Measurements from ENCODE around the gene NUP210.

Gene NUP210

DNA sequence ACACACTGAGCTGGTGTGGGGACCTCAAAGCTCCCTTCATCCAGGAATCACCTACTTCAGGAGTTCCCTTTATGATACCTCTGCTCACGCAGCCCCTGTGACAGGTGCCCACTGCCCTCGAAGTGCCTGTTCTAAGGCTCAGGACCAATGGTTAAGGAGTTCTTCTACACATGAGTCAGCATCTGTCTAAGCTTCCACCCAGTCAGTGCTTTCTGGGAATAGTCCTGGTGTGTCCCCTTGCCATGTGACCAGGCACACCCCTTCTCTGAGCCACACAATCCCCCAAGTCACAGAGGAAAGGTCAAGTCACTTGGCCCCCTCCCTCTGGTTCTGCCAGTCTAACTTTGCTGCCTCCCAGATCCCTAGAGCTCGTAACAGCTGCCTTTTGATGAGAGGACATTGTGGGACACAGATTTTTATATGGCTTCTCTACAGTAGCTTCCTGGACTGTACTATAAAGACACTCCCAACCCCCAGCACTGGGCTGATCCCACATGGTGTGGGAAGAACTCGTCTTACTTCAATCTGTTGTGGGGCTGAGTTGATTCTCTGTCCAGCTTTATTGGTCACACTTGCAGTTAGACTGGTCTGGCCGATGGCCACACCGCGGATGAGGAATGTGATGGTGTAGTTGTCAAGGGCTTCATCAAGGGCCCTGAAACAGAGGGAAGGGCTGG, 78.8 kb downstream of the NUP210 start:
- Histone ChIP-seq H3K4me1 (ENCODE audit: control insufficient read depth, low read depth, low read length) (no peaks in the 10 kb centered on the region), H3K56ac (ENCODE audit: low read length) (no peak overlapping the region), H4K5ac (ENCODE audit: low read length) (no peak overlapping the region), H3K79me2 (ENCODE audit: control insufficient read depth, insufficient read depth, low read length) (no peaks in the 10 kb centered on the region), H4K8ac (ENCODE audit: low read depth, low read length) (no peak overlapping the region), H3K36me3 (ENCODE audit: control insufficient read depth, insufficient read depth, low read length) (no peaks in the 10 kb centered on the region), H3K27ac (ENCODE audit: low read depth, low read length) (no peak overlapping the region), H3K18ac (ENCODE audit: low read length) (no peak overlapping the region), H2BK5ac (ENCODE audit: low read length) (no peak overlapping the region), H3K4me3 (ENCODE audit: low read length) (no peak overlapping the region), H3K27me3 (ENCODE audit: insufficient read depth, low read length, poor library complexity) (no peaks in the 10 kb centered on the region), H3K9ac (ENCODE audit: low read length) (no peak overlapping the region), H2BK15ac (replicated peaks; ENCODE audit: low read depth) (no peak overlapping the region), H3K79me1 (ENCODE audit: low read length) (no peaks in the 10 kb centered on the region), H3K4ac (ENCODE audit: low read depth, low read length) (no peak overlapping the region), H3K4me2 (ENCODE audit: low read length) (no peak overlapping the region), H2AK5ac (ENCODE audit: low read length) (no peak overlapping the region), H3K23ac (ENCODE audit: low read length) (no peak overlapping the region), H2BK120ac (ENCODE audit: low read depth, low read length) (no peak overlapping the region)
- no peak for DNase-seq
- WGBS (ENCODE audit: extremely low coverage, insufficient coverage, low lambda C conversion rate), result no CpG with 5 or more reads among the region's 7 CpGs

DNA sequence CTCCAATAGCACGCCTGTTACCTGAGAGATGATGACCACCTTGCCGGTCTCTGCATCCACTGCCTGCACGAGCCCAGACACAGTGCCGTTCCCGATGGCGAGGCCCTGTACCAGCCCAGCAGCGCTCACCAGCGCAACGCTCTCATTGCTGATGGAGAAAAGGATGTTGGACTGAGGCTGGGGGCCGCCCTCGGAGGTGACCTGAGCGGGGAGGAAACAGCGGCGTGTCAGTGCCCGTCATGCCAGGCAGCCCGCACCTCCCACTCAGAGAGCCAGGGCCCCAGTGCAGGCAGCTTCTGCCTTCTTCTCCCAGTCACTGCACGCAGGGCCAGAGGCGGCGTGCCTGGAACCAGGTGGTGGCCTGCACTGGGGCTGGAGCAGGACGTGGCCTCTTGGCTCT, 80.3 kb downstream of the NUP210 start:
- DNase-seq, result no peak
- H3K9ac ChIP-seq (ENCODE audit: low read length), result no peak overlapping the region
- H3K36me3 ChIP-seq (ENCODE audit: control insufficient read depth, insufficient read depth, low read length), result no peaks in the 10 kb centered on the region
- no peak overlapping the region for H3K56ac ChIP-seq (ENCODE audit: low read length)
- no peaks in the 10 kb centered on the region for H3K27me3 ChIP-seq (ENCODE audit: insufficient read depth, low read length, poor library complexity)
- no peak overlapping the region for H3K23ac ChIP-seq (ENCODE audit: low read length)
- no peak overlapping the region for H3K4me3 ChIP-seq (ENCODE audit: low read length)
- H4K8ac ChIP-seq (ENCODE audit: low read depth, low read length), result no peak overlapping the region
- no peaks in the 10 kb centered on the region for H3K79me1 ChIP-seq (ENCODE audit: low read length)
- H3K4me2 ChIP-seq (ENCODE audit: low read length), result no peak overlapping the region
- H2BK15ac ChIP-seq (replicated peaks; ENCODE audit: low read depth), result no peak overlapping the region
- no peaks in the 10 kb centered on the region for H3K79me2 ChIP-seq (ENCODE audit: control insufficient read depth, insufficient read depth, low read length)
- no peak overlapping the region for H3K4ac ChIP-seq (ENCODE audit: low read depth, low read length)
- H4K5ac ChIP-seq (ENCODE audit: low read length), result no peak overlapping the region
- H2BK5ac ChIP-seq (ENCODE audit: low read length), result no peak overlapping the region
- H2BK120ac ChIP-seq (ENCODE audit: low read depth, low read length), result no peak overlapping the region
- H3K4me1 ChIP-seq (ENCODE audit: control insufficient read depth, low read depth, low read length), result no peaks in the 10 kb centered on the region
- no CpG with 5 or more reads among the region's 20 CpGs for WGBS (ENCODE audit: extremely low coverage, insufficient coverage, low lambda C conversion rate)
- no peak overlapping the region for H3K27ac ChIP-seq (ENCODE audit: low read depth, low read length)
- no peak overlapping the region for H2AK5ac ChIP-seq (ENCODE audit: low read length)
- no peak overlapping the region for H3K18ac ChIP-seq (ENCODE audit: low read length)

DNA sequence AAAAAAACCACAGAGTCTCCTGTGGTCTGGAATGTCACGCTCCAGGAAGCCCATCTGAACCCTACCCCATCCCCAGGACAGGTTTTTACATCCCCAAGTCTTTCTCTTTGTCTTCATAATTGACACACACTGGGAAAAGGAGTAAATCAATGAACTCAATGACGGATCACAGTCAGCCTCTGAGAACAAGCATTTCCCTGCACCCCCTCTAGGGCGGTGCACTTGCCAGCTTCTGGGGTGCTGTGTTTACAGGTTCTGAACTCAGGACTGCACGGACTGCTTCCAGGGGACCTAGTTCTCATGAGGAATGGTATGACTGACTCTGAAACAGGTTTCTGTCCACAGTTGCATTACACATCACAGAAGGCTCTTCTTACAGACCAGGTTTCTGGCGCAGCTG, 81.1 kb downstream of the NUP210 start:
- Histone ChIP-seq H3K27me3 (ENCODE audit: insufficient read depth, low read length, poor library complexity) (no peaks in the 10 kb centered on the region), H3K27ac (ENCODE audit: low read depth, low read length) (no peak overlapping the region), H3K36me3 (ENCODE audit: control insufficient read depth, insufficient read depth, low read length) (no peaks in the 10 kb centered on the region), H3K4me3 (ENCODE audit: low read length) (no peak overlapping the region), H3K4me2 (ENCODE audit: low read length) (no peak overlapping the region), H2AK5ac (ENCODE audit: low read length) (no peak overlapping the region), H4K8ac (ENCODE audit: low read depth, low read length) (no peak overlapping the region), H3K79me1 (ENCODE audit: low read length) (no peaks in the 10 kb centered on the region), H2BK15ac (replicated peaks; ENCODE audit: low read depth) (no peak overlapping the region), H3K9ac (ENCODE audit: low read length) (no peak overlapping the region), H2BK120ac (ENCODE audit: low read depth, low read length) (no peak overlapping the region), H3K4me1 (ENCODE audit: control insufficient read depth, low read depth, low read length) (no peaks in the 10 kb centered on the region), H3K23ac (ENCODE audit: low read length) (no peak overlapping the region), H2BK5ac (ENCODE audit: low read length) (no peak overlapping the region), H3K79me2 (ENCODE audit: control insufficient read depth, insufficient read depth, low read length) (no peaks in the 10 kb centered on the region), H3K56ac (ENCODE audit: low read length) (no peak overlapping the region), H3K4ac (ENCODE audit: low read depth, low read length) (no peak overlapping the region), H3K18ac (ENCODE audit: low read length) (no peak overlapping the region), H4K5ac (ENCODE audit: low read length) (no peak overlapping the region)
- no peak for DNase-seq
- no CpG with 5 or more reads among the region's 5 CpGs for WGBS (ENCODE audit: extremely low coverage, insufficient coverage, low lambda C conversion rate)

DNA sequence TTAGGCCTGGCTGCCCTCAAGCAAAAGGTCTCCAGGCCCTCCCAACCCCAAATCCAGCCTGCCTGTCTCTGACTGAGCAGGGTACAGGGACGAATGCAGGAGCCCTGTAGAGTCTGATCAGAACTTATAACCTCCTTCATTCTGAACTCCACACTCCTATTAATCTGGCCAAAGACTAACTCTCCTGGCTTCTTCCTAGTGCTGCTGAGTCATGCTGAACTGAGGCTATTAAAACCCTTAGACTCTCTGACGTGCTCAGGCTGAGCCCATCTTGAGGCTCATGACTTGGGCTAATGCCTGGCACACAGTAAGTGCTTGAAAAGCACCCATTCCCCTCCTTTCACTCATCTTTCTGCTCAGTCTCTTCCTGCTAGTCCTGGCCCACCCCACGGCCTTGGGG, 81.9 kb downstream of the NUP210 start:
- H3K4me3 ChIP-seq (ENCODE audit: low read length), result no peak overlapping the region
- H4K5ac ChIP-seq (ENCODE audit: low read length), result no peak overlapping the region
- no peaks in the 10 kb centered on the region for H3K4me1 ChIP-seq (ENCODE audit: control insufficient read depth, low read depth, low read length)
- H3K18ac ChIP-seq (ENCODE audit: low read length), result no peak overlapping the region
- no peaks in the 10 kb centered on the region for H3K79me1 ChIP-seq (ENCODE audit: low read length)
- no peak overlapping the region for H2AK5ac ChIP-seq (ENCODE audit: low read length)
- no peak overlapping the region for H3K9ac ChIP-seq (ENCODE audit: low read length)
- H3K4me2 ChIP-seq (ENCODE audit: low read length), result no peak overlapping the region
- H4K8ac ChIP-seq (ENCODE audit: low read depth, low read length), result no peak overlapping the region
- H3K23ac ChIP-seq (ENCODE audit: low read length), result no peak overlapping the region
- H3K27me3 ChIP-seq (ENCODE audit: insufficient read depth, low read length, poor library complexity), result no peaks in the 10 kb centered on the region
- H3K27ac ChIP-seq (ENCODE audit: low read depth, low read length), result no peak overlapping the region
- H3K36me3 ChIP-seq (ENCODE audit: control insufficient read depth, insufficient read depth, low read length), result no peaks in the 10 kb centered on the region
- H3K56ac ChIP-seq (ENCODE audit: low read length), result no peak overlapping the region
- no peak overlapping the region for H2BK5ac ChIP-seq (ENCODE audit: low read length)
- no peak overlapping the region for H2BK120ac ChIP-seq (ENCODE audit: low read depth, low read length)
- DNase-seq, result peak; percentile 14
- WGBS (ENCODE audit: extremely low coverage, insufficient coverage, low lambda C conversion rate), result no CpG with 5 or more reads among the region's 3 CpGs
- no peaks in the 10 kb centered on the region for H3K79me2 ChIP-seq (ENCODE audit: control insufficient read depth, insufficient read depth, low read length)
- H3K4ac ChIP-seq (ENCODE audit: low read depth, low read length), result no peak overlapping the region
- H2BK15ac ChIP-seq (replicated peaks; ENCODE audit: low read depth), result no peak overlapping the region

DNA sequence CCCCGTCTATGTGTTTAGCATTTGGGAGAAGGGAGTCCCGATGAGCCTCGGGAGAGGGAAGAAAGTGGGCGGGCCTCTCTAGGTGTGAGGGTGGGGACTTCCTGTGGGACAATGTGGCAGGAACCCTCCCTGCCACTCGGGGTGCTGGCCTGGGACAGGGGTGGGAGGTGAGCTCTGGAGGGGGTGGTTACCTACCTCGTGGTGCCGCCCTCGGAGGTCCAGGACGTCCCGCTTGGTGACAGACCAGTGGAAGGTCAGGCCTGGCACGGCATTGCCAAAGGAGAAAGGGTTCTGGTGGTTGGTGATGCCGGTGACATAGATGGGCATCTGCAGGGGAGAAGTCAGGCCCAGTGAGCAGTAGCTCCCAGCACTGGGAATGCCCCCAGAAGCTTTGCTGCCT, 83.5 kb downstream of the NUP210 start:
- no peaks in the 10 kb centered on the region for H3K79me1 ChIP-seq (ENCODE audit: low read length)
- no peaks in the 10 kb centered on the region for H3K4me1 ChIP-seq (ENCODE audit: control insufficient read depth, low read depth, low read length)
- no peak overlapping the region for H3K4ac ChIP-seq (ENCODE audit: low read depth, low read length)
- no peaks in the 10 kb centered on the region for H3K79me2 ChIP-seq (ENCODE audit: control insufficient read depth, insufficient read depth, low read length)
- no peak overlapping the region for H3K27ac ChIP-seq (ENCODE audit: low read depth, low read length)
- no peaks in the 10 kb centered on the region for H3K36me3 ChIP-seq (ENCODE audit: control insufficient read depth, insufficient read depth, low read length)
- H2BK15ac ChIP-seq (replicated peaks; ENCODE audit: low read depth), result no peak overlapping the region
- H2AK5ac ChIP-seq (ENCODE audit: low read length), result no peak overlapping the region
- H3K56ac ChIP-seq (ENCODE audit: low read length), result no peak overlapping the region
- no peak overlapping the region for H3K18ac ChIP-seq (ENCODE audit: low read length)
- no peak overlapping the region for H4K8ac ChIP-seq (ENCODE audit: low read depth, low read length)
- H3K4me3 ChIP-seq (ENCODE audit: low read length), result no peak overlapping the region
- DNase-seq, result no peak
- no peak overlapping the region for H3K9ac ChIP-seq (ENCODE audit: low read length)
- no peak overlapping the region for H3K4me2 ChIP-seq (ENCODE audit: low read length)
- H2BK5ac ChIP-seq (ENCODE audit: low read length), result no peak overlapping the region
- no peak overlapping the region for H2BK120ac ChIP-seq (ENCODE audit: low read depth, low read length)
- no peak overlapping the region for H3K23ac ChIP-seq (ENCODE audit: low read length)
- no peaks in the 10 kb centered on the region for H3K27me3 ChIP-seq (ENCODE audit: insufficient read depth, low read length, poor library complexity)
- WGBS (ENCODE audit: extremely low coverage, insufficient coverage, low lambda C conversion rate), result no CpG with 5 or more reads among the region's 12 CpGs
- no peak overlapping the region for H4K5ac ChIP-seq (ENCODE audit: low read length)

DNA sequence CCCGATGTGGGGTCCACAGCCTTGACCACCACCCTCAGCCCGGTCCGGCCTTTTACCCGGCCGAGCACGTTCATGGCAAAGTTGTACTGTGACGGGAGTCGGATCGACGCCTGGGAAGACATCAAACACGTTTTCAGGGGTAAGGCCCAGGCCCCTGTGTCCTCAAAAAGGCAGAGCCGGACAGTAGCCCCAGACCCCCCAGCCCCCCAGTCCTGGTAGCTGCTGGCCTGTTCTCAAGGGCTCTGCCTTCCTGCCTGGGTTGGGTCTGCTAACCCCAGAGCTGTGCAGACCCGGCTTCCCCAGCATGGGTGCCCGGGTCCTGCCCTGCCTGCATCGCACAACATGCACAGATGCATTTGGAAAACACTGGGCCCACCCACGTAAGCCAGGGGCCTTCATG, 84.6 kb downstream of the NUP210 start:
- H3K27me3 ChIP-seq (ENCODE audit: insufficient read depth, low read length, poor library complexity), result no peaks in the 10 kb centered on the region
- no peak overlapping the region for H2AK5ac ChIP-seq (ENCODE audit: low read length)
- no peak overlapping the region for H4K8ac ChIP-seq (ENCODE audit: low read depth, low read length)
- H2BK15ac ChIP-seq (replicated peaks; ENCODE audit: low read depth), result no peak overlapping the region
- no peak overlapping the region for H3K9ac ChIP-seq (ENCODE audit: low read length)
- no peak overlapping the region for H3K4me2 ChIP-seq (ENCODE audit: low read length)
- DNase-seq, result no peak
- no peak overlapping the region for H3K23ac ChIP-seq (ENCODE audit: low read length)
- no peak overlapping the region for H3K27ac ChIP-seq (ENCODE audit: low read depth, low read length)
- no peak overlapping the region for H2BK120ac ChIP-seq (ENCODE audit: low read depth, low read length)
- H3K4me3 ChIP-seq (ENCODE audit: low read length), result no peak overlapping the region
- no peak overlapping the region for H3K4ac ChIP-seq (ENCODE audit: low read depth, low read length)
- no peaks in the 10 kb centered on the region for H3K79me2 ChIP-seq (ENCODE audit: control insufficient read depth, insufficient read depth, low read length)
- H3K4me1 ChIP-seq (ENCODE audit: control insufficient read depth, low read depth, low read length), result no peaks in the 10 kb centered on the region
- H4K5ac ChIP-seq (ENCODE audit: low read length), result no peak overlapping the region
- H2BK5ac ChIP-seq (ENCODE audit: low read length), result no peak overlapping the region
- no peak overlapping the region for H3K18ac ChIP-seq (ENCODE audit: low read length)
- no peak overlapping the region for H3K56ac ChIP-seq (ENCODE audit: low read length)
- no CpG with 5 or more reads among the region's 16 CpGs for WGBS (ENCODE audit: extremely low coverage, insufficient coverage, low lambda C conversion rate)
- H3K36me3 ChIP-seq (ENCODE audit: control insufficient read depth, insufficient read depth, low read length), result no peaks in the 10 kb centered on the region
- H3K79me1 ChIP-seq (ENCODE audit: low read length), result no peaks in the 10 kb centered on the region
